SH-SY5Y (cell line): ENCODE data around the gene PTPRT.

ENCODE experiments used
- GATA2 ChIP-seq: IDR thresholded peaks from 2 replicates; pipeline ENCODE4 v1.6.1; 2011; ENCODE audit warnings: mild to moderate bottlenecking, low read depth, low read length
- GATA3 ChIP-seq: IDR thresholded peaks from 2 replicates; pipeline ENCODE4 v1.6.1; 2011; ENCODE audit warnings: low read depth, mild to moderate bottlenecking, low read length, moderate library complexity

DNA sequence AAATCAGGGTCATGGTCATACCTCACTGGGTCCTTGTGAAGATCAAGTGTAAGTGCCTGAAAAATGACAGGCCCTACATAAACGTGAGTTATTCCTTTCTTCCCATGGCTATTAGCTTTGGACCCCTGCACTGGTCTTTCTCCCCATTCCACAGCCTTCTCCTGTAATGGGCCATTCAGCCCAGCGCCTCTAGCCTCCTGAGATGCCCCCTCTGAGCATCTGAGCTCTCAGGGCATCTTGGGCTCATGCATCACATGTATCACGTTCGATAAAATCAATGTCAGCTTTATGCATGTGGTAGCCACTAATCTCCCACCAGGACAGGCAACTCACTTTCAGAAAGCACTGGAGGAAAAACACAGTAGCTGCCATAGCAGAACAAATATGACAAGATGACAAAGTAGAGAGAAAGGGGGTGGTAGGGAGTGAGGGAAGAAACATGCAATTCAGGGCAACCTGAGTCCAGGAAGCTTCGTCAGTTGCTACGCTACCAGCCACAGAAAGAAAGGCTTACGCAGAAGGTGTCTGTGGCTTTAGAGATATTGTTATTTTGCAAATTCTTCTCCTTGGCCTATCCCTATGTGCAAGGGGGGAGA, 498.8 kb downstream of the PTPRT start:
- TF ChIP-seq GATA2, result no peak
- TF ChIP-seq GATA3, result no peak
